OCI-LY3 (cell line): ENCODE results near the gene CPXM2.

Source experiments
- H2AFZ ChIP-seq: fragments of 200-600, 300-600 bp; shearing (Covaris generic); 2 replicates; pipeline ENCODE4 v1.6.0; 2014; ENCODE audit warnings: antibody characterized with exemption, low read depth, low read length
- H3K27ac ChIP-seq: fragments of 200-600, 300-600 bp; sonication (generic); 2 replicates; pipeline ENCODE4 v1.5.1; 2014; ENCODE audit warnings: mild to moderate bottlenecking, low read length, moderate library complexity, mixed read lengths
- H3K27me3 ChIP-seq: fragments of 200-600, 300-600 bp; sonication (generic); 2 replicates; pipeline ENCODE4 v1.6.1; 2014; ENCODE audit warnings: low read depth, low read length, mixed read lengths
- H3K36me3 ChIP-seq: fragments of 200-600, 300-600 bp; sonication (generic); replicated peaks from 2 replicates; pipeline ENCODE3; 2014; ENCODE audit warnings: low read depth, low read length, mixed read lengths
- H3K4me1 ChIP-seq: fragments of 300-600, 200-600 bp; sonication (generic); 2 replicates; pipeline ENCODE4 v1.6.1; 2014; ENCODE audit warnings: low read length, mixed read lengths
- H3K4me2 ChIP-seq: fragments of 200-600, 300-600 bp; sonication (generic); 2 replicates; pipeline ENCODE4 v1.6.1; 2014; ENCODE audit warnings: low read length, mixed read lengths
- H3K4me3 ChIP-seq: fragments of 300-600, 200-600 bp; sonication (generic); 2 replicates; pipeline ENCODE4 v1.5.1; 2014; ENCODE audit warnings: antibody characterized with exemption, mild to moderate bottlenecking, low read length, moderate library complexity
- H3K79me2 ChIP-seq: fragments of 300-600, 200-600 bp; shearing (Covaris generic); 2 replicates; pipeline ENCODE4 v1.6.1; 2014; ENCODE audit warnings: mild to moderate bottlenecking, low read length, mixed read lengths
- H3K9ac ChIP-seq: fragments of 300-600, 200-600 bp; shearing (Covaris generic); 2 replicates; pipeline ENCODE4 v1.6.0; 2014; ENCODE audit warnings: mild to moderate bottlenecking, low read length, moderate library complexity
- H3K9me3 ChIP-seq: fragments of 200-600, 300-600 bp; shearing (Covaris generic); 2 replicates; pipeline ENCODE4 v1.6.1; 2014; ENCODE audit warnings: low read length, mixed read lengths; ENCODE audit not compliant: insufficient read depth
- H4K20me1 ChIP-seq: fragments of 200-600, 300-600 bp; sonication (generic); 2 replicates; pipeline ENCODE4 v1.6.1; 2016; ENCODE audit warnings: low read length, mixed read lengths; ENCODE audit not compliant: insufficient read depth
- EZH2phosphoT487 ChIP-seq: fragments of 200-600 bp; shearing (Covaris generic); IDR thresholded peaks from 2 replicates; pipeline ENCODE4 v1.6.1; 2018; ENCODE audit warnings: antibody characterized with exemption, mixed run types, low read depth
- TF ChIP-seq, protein P1 (sequence below): fragments of 200-600, 300-600 bp; sonication (generic); IDR thresholded peaks from 2 replicates; pipeline ENCODE4 v1.5.1; 2014; ENCODE audit warnings: antibody characterized with exemption, low read length, low read depth

The CPXM2 gene

DNA sequence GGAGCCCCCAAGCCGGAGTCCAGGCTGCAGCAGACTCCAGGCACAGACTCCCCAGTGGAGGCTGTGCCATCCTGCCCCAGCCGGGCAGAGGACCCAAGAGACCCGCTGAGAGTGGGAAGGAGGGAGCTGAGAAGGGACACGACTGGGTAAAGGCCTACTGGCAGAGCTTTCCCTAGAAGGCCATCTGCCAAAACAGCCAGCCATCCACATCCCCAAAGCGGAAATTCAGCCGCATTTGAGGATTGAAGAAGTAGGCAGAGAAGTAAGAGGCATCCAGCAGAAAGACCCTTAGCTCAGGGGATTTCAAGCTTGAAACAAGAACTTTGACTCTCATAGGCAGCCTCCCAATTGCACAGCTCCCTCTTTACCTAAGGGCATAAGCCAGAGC, 857 bp downstream of the CPXM2 start:
- TF ChIP-seq EZH2phosphoT487 = no peak
- TF ChIP-seq, protein P1, sequence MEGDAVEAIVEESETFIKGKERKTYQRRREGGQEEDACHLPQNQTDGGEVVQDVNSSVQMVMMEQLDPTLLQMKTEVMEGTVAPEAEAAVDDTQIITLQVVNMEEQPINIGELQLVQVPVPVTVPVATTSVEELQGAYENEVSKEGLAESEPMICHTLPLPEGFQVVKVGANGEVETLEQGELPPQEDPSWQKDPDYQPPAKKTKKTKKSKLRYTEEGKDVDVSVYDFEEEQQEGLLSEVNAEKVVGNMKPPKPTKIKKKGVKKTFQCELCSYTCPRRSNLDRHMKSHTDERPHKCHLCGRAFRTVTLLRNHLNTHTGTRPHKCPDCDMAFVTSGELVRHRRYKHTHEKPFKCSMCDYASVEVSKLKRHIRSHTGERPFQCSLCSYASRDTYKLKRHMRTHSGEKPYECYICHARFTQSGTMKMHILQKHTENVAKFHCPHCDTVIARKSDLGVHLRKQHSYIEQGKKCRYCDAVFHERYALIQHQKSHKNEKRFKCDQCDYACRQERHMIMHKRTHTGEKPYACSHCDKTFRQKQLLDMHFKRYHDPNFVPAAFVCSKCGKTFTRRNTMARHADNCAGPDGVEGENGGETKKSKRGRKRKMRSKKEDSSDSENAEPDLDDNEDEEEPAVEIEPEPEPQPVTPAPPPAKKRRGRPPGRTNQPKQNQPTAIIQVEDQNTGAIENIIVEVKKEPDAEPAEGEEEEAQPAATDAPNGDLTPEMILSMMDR = no peak
- Histone ChIP-seq H3K27ac (no peak overlapping the region), H3K9ac (no peak overlapping the region), H3K4me2 (no peak overlapping the region), H3K4me3 (no peak overlapping the region), H3K27me3 (no peaks in the 10 kb centered on the region; the same call in 1 of the 2 replicates), H2AFZ (no peak overlapping the region), H3K36me3 (no peaks in the 10 kb centered on the region), H4K20me1 (no peaks in the 10 kb centered on the region), H3K79me2 (no peaks in the 10 kb centered on the region), H3K9me3 (no peaks in the 10 kb centered on the region), H3K4me1 (no peaks in the 10 kb centered on the region)

DNA sequence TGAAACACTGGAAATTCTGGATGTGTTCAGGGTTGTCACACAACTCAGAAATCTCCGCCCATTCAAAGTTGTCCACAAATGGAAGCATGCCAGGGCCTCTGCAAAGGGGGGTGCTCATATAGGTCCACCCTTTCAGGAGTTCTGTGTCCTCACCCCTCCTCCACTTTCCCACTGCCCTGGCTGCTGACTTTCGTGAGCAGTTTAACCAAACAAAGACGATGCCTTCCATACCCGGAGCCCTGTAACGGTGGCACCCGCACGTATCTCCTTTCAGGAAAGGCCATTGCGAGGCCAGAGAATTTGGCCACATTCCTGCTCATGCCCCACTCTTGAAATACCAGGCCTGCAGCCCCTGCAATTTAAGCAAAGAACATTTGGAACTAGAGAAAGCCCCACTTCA, 1.4 kb downstream of the CPXM2 start:
- H3K27ac ChIP-seq = no peak overlapping the region
- H3K79me2 ChIP-seq = no peaks in the 10 kb centered on the region
- no peaks in the 10 kb centered on the region for H3K36me3 ChIP-seq
- no peaks in the 10 kb centered on the region for H3K9me3 ChIP-seq
- H3K4me2 ChIP-seq = no peak overlapping the region
- H3K4me1 ChIP-seq = no peaks in the 10 kb centered on the region
- no peak overlapping the region for H3K9ac ChIP-seq
- no peaks in the 10 kb centered on the region for H4K20me1 ChIP-seq
- no peak overlapping the region for H3K4me3 ChIP-seq
- no peak for TF ChIP-seq EZH2phosphoT487
- TF ChIP-seq, protein P1 = no peak
- no peak overlapping the region for H2AFZ ChIP-seq
- no peaks in the 10 kb centered on the region; the same call in 1 of the 2 replicates for H3K27me3 ChIP-seq

DNA sequence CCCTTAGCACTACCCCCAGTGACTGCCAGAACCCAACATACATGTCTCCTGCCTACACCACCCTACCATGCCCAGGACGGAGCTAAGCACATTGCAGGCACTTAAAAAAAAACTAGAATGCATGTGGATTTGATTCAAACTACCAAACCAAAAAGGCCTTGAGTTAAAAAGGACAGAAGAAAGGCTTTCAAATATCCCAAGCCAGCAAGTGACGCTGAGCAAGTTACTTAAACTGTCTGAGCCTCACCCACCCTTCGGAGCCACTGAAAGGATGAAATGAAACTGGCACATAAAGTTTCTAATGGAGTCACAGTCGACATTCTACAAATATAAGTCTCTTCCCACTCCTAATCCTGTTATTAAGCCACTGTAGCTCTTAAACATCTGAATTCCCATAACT, 1.8 kb downstream of the CPXM2 start:
- Histone ChIP-seq H3K36me3 (no peaks in the 10 kb centered on the region), H3K27me3 (no peaks in the 10 kb centered on the region; the same call in 1 of the 2 replicates), H3K4me1 (no peaks in the 10 kb centered on the region), H3K79me2 (no peaks in the 10 kb centered on the region), H4K20me1 (no peaks in the 10 kb centered on the region), H3K4me2 (no peak overlapping the region), H3K9me3 (no peaks in the 10 kb centered on the region), H3K4me3 (no peak overlapping the region), H3K27ac (no peak overlapping the region), H3K9ac (no peak overlapping the region), H2AFZ (no peak overlapping the region)
- no peak for TF ChIP-seq EZH2phosphoT487
- TF ChIP-seq, protein P1 = no peak

DNA sequence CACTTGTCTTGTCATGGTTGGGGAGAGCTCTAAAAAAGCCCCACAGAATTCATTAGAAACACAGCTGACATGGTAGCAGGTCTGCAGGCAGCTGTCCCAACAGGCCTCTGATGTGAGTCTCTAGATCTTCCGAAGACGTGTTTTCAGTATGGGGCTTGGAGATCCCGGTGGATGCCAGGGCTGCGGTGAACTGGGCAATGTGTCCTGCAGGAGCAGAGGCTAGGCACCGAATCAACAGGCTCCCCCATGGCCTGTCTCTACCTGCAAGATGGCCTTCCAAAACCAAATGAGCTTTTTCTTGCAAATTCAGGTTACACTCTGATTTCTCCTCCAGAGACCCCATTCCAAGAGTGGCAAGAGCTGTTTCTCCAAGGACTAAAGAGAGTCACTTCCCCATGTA, 2.9 kb downstream of the CPXM2 start:
- Histone ChIP-seq H3K27me3 (no peaks in the 10 kb centered on the region), H3K36me3 (no peaks in the 10 kb centered on the region), H3K27ac (no peak overlapping the region), H4K20me1 (no peaks in the 10 kb centered on the region), H3K9ac (no peak overlapping the region), H2AFZ (no peak overlapping the region), H3K4me1 (no peaks in the 10 kb centered on the region), H3K4me2 (no peak overlapping the region), H3K79me2 (no peaks in the 10 kb centered on the region), H3K9me3 (no peaks in the 10 kb centered on the region), H3K4me3 (no peak overlapping the region)
- TF ChIP-seq, protein P1 = no peak
- TF ChIP-seq EZH2phosphoT487 = no peak
